Nephron progenitor cell (in vitro differentiated cells): Measurements from ENCODE around the gene THAP12.
A peak's percentile ranks its signal among the peaks of the same experiment; 100 is the strongest.

Experiments
- DNase-seq: peaks from one replicate; pipeline ENCODE4 v3.0.0; 2021
- H3K27ac Mint-ChIP-seq: 2 replicates; pipeline ENCODE4 v1.8.0; 2021; ENCODE audit warnings: mild to moderate bottlenecking, moderate library complexity, mixed read lengths
- H3K27me3 Mint-ChIP-seq: 2 replicates; pipeline ENCODE4 v1.8.0; 2021; ENCODE audit warnings: mild to moderate bottlenecking, low read depth, mixed read lengths; ENCODE audit not compliant: poor library complexity
- H3K36me3 Mint-ChIP-seq: 2 replicates; pipeline ENCODE4 v1.8.0; 2021; ENCODE audit warnings: low read depth, mixed read lengths
- H3K4me1 Mint-ChIP-seq: 2 replicates; pipeline ENCODE4 v1.8.0; 2021; ENCODE audit warnings: mixed read lengths
- H3K4me3 Mint-ChIP-seq: 2 replicates; pipeline ENCODE4 v1.8.0; 2021; ENCODE audit warnings: mild to moderate bottlenecking, moderate library complexity, mixed read lengths
- H3K9me3 Mint-ChIP-seq: 2 replicates; pipeline ENCODE4 v1.8.0; 2021; ENCODE audit warnings: mild to moderate bottlenecking, moderate library complexity, mixed read lengths
- TF ChIP-seq, protein P1 (sequence below): fragments of 200-600 bp; sonication (generic); IDR thresholded peaks from 2 replicates; pipeline ENCODE4 v1.5.0; 2021; ENCODE audit warnings: antibody characterized with exemption

THAP12 gene

GRCh38 chr11:76314741-76315090 is 66.2 kb downstream of the THAP12 start:
- Mint-ChIP-seq H3K4me1 (peaks cover 13% of the 10 kb centered on the region), H3K4me3 (no peak overlapping the region), H3K27ac (no peak overlapping the region), H3K27me3 (peaks cover 90% of the 10 kb centered on the region), H3K36me3 (no peaks in the 10 kb centered on the region), H3K9me3 (no peaks in the 10 kb centered on the region)
- no peak for DNase-seq
- TF ChIP-seq, protein P1, sequence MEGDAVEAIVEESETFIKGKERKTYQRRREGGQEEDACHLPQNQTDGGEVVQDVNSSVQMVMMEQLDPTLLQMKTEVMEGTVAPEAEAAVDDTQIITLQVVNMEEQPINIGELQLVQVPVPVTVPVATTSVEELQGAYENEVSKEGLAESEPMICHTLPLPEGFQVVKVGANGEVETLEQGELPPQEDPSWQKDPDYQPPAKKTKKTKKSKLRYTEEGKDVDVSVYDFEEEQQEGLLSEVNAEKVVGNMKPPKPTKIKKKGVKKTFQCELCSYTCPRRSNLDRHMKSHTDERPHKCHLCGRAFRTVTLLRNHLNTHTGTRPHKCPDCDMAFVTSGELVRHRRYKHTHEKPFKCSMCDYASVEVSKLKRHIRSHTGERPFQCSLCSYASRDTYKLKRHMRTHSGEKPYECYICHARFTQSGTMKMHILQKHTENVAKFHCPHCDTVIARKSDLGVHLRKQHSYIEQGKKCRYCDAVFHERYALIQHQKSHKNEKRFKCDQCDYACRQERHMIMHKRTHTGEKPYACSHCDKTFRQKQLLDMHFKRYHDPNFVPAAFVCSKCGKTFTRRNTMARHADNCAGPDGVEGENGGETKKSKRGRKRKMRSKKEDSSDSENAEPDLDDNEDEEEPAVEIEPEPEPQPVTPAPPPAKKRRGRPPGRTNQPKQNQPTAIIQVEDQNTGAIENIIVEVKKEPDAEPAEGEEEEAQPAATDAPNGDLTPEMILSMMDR, result no peak

DNA sequence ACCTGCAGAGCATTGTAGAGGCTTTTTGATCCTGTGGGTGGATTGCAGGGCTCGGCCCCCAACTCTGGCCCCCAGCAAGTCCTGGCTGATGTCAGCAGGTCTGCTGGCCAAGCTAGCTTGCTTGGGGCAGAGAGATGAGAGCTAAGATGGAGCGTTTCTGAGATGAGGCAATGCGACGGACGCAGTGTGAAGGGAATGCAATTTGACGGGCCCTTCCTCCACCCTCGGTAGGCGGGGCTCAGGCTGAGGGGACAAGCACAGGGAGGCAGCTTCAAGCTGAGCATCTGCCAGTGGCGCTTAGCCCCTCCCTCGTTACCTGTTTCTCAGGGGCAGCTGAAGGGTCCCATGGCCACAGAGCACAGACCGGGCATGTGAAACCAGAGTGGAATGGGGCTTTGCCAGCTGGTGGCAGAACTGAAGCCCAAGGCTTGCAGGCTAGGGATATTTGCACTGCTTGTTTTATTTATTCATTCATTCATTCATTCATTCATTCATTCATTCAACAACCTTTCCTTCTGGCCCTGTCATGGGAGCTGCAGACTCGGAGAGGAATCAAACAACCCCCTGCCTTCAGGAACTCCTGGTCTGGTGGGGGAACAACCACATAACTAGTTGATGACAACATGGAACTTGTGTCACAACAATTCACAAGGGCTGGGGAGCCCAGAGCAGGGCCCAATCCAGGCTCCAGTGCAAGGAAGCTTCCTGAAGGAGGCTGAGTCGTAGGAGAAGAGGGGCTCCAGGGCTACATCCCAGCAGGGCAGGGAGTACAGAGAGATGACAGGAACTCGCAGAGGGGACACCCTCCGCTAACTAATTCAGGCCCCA is 66.8 kb downstream of the THAP12 start:
- Mint-ChIP-seq H3K9me3 (no peaks in the 10 kb centered on the region), H3K4me3 (no peak overlapping the region), H3K27me3 (peaks cover 90% of the 10 kb centered on the region), H3K4me1 (peaks cover 13% of the 10 kb centered on the region), H3K27ac (no peak overlapping the region), H3K36me3 (no peaks in the 10 kb centered on the region)
- DNase-seq, result peak; percentile 33
- TF ChIP-seq, protein P1, result no peak

DNA sequence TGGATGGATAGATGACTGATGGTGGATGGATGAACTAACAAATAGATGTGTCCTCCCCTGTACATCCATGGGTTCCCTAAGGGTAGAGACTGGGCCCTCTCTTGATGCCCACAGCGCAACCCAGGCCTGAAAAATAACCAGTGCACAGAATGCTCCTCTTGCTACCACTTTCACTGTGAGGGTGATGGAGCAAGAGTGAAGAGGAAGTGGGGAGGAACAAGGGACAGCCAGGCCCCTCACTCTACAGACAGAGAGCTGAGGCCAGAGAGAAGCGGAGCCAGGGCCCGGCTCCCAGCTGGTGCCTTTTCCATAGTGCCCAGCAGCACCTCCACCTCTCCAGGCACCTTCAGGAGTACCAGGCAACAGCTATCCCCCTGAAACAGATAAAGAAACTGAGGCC is 67.7 kb downstream of the THAP12 start:
- TF ChIP-seq, protein P1, result no peak
- no peak for DNase-seq
- Mint-ChIP-seq H3K4me1 (peaks cover 14% of the 10 kb centered on the region), H3K27me3 (peaks cover 83% of the 10 kb centered on the region), H3K9me3 (no peaks in the 10 kb centered on the region), H3K4me3 (no peak overlapping the region), H3K36me3 (no peaks in the 10 kb centered on the region), H3K27ac (no peak overlapping the region)

DNA sequence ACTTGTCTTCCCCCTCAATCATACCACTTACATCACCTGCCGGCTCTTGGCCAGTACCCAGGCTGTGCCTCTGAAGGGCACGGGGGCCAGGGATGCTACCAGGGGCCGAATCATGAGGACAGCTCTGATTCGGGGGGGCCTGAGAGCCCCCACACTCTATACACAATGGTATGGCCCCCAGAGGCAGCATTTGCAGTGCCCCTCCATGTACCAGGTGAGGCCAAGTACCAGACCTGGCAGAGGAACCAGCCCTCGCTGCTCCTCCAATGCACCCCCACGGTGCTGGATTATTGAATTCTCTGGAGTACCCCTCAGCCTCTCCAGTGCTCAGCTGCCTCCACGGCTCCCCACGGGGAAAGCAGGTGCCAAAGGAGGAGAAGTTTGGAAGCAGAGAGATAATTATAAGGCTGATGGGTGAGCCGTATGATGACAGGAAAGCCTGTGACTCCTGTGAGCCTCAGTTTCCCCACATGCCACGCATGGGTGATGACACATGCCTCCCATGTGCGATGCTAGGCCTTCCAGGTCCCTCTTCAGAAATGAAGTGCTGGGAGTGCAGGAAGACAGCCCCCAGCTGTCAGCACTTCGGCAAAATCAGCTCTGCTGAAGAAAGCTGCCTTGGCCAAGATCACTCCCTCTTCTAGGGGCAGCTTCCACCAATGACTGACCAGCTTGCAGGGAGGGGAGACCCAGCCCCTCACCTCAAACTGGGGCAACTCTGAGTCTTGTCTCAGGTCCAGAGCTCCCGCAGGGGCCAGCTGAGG is 69.9 kb downstream of the THAP12 start:
- H3K27me3 Mint-ChIP-seq, result peaks cover 72% of the 10 kb centered on the region

DNA sequence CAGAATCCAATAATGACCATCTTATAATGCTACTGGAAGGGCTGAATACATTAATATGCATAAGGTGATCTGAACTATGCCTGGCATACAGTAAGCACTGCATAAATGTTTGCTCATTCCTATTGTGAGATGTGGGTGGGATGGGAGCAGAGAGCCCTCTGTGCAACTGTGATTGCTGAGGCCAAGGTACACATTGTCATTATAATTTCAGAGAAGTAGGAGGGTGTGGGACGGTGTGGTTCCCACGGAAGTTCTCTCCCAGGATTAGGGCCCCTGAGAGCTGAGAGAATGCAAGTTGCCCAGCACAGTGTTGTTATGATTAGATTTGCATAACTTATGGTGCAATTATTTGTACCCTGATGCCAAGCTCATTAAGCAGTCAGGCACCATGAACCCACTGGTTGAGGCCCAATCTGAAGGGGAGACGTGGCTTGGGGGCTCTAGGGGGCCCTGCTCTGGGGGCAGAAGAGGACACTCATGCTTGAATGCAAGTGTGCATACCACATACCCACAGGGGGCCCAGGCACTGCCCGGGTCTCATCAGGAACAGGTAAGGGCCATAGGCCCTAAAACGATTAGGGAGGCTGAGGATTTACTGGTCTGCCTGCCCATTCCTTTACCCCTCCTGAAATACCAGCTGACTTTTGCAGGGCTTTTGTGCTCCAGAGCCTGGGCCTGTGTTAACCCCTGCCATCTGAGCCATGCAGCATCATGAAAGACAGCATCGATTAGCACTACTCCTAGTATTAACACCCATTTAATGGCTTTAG is 72.8 kb downstream of the THAP12 start:
- H3K36me3 Mint-ChIP-seq, result no peaks in the 10 kb centered on the region
- no peak overlapping the region for H3K27ac Mint-ChIP-seq
- no peak for DNase-seq
- peaks cover 70% of the 10 kb centered on the region for H3K27me3 Mint-ChIP-seq
- peaks cover 32% of the 10 kb centered on the region for H3K4me1 Mint-ChIP-seq
- TF ChIP-seq, protein P1, result no peak
- H3K4me3 Mint-ChIP-seq, result no peak overlapping the region
- H3K9me3 Mint-ChIP-seq, result no peaks in the 10 kb centered on the region

More for the DNA sequence above, 69.9 kb downstream of the THAP12 start:
- H3K36me3 Mint-ChIP-seq, result no peaks in the 10 kb centered on the region
- TF ChIP-seq, protein P1, result no peak
- DNase-seq, result no peak
- H3K27ac Mint-ChIP-seq, result no peak overlapping the region
- no peak overlapping the region for H3K4me3 Mint-ChIP-seq
- H3K4me1 Mint-ChIP-seq, result peaks cover 28% of the 10 kb centered on the region
- no peaks in the 10 kb centered on the region for H3K9me3 Mint-ChIP-seq
